Activated CD4-positive, CD25-positive, alpha-beta regulatory T cell treated with anti-CD3 and anti-CD28 coated beads, Interleukin-2, amount 50 U/mL, for 24 hours (primary cell): ENCODE data around the gene SBK1.
"Not testable (repeated sequence)": the region's sequence is repeated elsewhere in the genome, so short reads cannot be mapped to it uniquely, and the experiment has no call there.

ENCODE experiments used
- ATAC-seq, 2 donors: fragments of 150-1000 bp; cut with Tn5 transposase; one replicate each; pipeline ENCODE4 v1.10.0; 2021; ENCODE audit warnings: mild to moderate bottlenecking in 1 of 2, moderate library complexity in 1 of 2

The SBK1 gene

DNA sequence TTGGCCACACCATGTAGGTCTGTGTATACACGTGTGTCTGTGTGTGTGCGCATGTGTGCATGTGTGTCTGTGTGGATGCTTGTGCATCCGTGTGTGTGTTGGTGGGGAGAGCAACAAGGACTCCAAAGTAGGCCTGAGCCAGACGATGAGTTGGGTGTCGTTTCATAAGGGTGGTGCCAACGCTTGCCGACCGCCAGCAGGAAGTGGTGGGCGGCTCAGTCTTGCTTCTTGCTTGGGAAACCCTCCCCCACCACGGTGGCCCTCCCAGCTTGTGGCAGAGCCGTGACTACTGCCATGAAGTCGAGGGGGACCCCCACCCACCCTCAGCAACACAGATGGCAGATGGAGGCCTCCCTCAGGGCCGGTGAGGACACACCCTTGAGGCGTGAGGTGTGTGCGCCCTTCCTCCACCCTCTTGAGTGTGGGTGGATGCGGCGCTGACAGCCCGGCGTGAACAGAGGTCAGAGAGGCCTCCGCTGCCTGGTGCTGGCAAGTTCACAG lies 17.5 kb downstream of the SBK1 start:
- ATAC-seq = peak; percentile 87 to 91

- no peak for ATAC-seq
Observed at GRCh38 chr16:28310796-28311195, 18.5 kb downstream of the SBK1 start.

GRCh38 chr16:28311413-28311812 lies 19.1 kb downstream of the SBK1 start:
- no peak for ATAC-seq

DNA sequence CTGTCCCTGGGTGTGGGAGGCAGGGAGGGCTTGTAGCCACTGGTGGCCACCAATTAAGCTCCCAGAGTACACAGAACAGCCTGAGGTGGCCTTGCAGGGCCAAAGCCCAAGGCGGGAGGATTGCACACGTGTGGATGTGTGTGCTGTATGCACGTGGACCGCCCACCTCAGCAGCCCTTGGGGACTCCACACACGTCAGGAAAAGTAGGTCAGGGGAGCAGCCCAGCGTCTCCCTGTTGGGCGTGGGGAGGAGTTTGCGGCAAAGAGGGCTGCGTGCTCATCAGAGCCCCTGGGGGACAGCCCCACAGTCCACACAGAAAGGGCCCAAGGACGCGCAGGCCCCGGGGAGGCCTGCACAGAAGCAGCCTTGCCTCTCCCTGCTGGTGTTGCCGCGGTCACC lies 19.6 kb downstream of the SBK1 start:
- no peak for ATAC-seq

DNA sequence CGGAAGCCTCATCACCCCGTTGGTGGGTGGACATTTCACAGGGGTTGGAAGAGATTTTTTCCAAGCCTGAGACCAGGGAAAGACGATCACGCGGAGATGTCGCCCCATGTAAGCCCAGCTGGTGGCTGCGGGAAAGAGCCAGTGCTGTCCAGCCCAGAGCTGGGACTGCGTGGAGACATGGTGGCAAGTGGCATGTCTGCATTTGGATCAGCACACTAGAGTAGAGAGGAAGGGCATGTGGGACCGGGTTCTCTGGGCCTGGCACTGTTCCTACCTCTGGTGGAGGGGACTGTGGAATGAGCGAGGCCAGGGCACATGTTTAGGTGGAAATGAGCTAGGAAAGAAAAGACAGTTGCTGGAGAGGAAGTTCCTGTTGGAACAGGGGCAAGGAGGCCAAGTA lies 20.0 kb downstream of the SBK1 start:
- ATAC-seq = no peak

- no peak for ATAC-seq
Observed at GRCh38 chr16:28313587-28313986, 21.3 kb downstream of the SBK1 start.

- ATAC-seq = no peak
Observed at GRCh38 chr16:28316054-28316453, 23.7 kb downstream of the SBK1 start.

DNA sequence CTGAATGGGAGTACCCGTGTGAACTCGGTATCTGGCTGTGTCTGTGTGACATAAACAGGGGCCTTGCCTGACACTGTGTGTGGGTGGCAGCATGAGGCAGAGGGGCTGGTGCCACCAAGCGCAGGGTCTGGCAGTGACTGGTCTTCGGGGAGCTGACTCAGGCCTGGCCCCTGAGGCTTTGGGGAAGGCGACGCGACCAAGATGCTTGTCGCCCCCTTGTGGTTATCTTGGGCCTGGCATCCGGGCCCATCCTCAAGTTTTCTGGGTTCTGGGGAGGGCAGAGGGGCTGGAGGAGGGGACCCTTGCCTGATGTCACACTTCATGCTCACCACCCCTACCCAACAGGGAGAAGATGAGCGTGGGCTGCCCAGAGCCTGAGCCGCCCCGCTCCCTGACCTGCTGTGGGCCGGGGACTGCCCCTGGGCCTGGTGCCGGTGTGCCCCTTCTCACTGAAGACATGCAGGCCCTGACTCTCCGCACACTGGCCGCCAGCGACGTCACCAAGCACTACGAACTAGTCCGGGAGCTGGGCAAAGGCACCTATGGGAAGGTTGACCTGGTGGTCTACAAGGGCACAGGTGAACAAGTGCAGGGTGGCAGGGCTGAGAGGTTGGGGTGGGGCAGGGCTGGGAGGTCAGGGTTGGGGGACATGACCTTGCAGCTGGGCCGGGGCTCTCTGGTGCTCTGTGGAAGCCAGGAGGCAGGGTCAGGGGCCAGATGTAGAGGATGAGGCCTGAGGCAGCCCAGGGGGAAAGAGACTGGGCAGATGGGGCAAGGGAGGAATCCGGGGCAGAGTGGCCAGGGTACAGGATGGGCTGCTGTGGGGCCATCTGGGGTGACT lies 24.9 kb downstream of the SBK1 start:
- ATAC-seq = peak; percentile 96

GRCh38 chr16:28318042-28318744 lies 25.9 kb downstream of the SBK1 start:
- ATAC-seq = no peak

DNA sequence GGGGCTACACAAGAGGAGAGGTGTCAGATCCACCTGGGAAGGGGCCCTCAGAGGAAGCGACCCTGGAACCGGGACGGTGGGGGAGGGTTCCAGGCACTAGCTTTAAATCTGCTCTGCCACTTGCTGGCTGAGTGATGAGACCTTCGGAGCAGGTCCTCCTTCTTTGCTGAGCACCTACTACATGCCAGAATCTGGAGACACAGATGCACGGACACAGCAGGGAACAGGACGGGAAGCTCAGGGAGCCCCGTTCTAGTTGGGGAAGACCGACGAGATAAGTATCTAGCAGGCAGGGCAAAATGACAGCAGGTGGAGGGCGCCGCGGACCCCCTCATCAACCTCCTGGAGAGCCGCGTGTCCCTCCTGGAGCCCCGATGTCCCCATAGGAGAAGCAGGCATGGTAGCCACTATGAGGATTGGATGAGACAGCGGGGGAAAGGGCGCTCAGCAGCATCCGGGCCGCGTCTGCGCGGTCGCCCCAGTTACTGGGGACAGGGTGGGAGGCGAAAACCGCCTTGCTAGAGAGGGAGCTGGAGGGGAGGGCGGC lies 27.2 kb downstream of the SBK1 start:
- no peak for ATAC-seq

- ATAC-seq = no peak
Observed at GRCh38 chr16:28320023-28320561, 27.8 kb downstream of the SBK1 start.

- no peak for ATAC-seq
Observed at GRCh38 chr16:28320741-28321140, 28.4 kb downstream of the SBK1 start.

GRCh38 chr16:28321700-28322411 lies 29.5 kb downstream of the SBK1 start:
- ATAC-seq = peak in 1 of 2 donors; percentile 42

- ATAC-seq = no peak
Observed at GRCh38 chr16:28324235-28324886, 32.0 kb downstream of the SBK1 start.

DNA sequence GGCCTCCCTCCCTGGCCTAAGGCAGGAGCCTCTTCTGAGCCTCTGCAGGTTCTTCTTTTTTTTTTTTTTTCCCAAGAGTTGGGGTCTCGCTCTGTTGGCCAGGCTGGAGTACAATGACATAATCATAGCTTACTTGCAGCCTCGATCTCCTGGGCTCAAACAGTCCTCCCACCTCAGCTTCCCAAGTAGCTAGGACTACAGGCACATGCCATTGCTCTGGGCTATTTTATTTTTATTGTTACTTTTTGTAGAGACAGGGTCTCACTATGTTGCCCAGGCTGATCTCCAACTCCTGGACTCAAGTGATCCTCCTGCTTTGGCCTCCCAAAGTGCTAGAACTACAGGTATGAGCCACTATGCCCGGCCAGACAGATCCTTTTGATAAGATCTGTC lies 32.6 kb downstream of the SBK1 start:
- ATAC-seq = no peak

DNA sequence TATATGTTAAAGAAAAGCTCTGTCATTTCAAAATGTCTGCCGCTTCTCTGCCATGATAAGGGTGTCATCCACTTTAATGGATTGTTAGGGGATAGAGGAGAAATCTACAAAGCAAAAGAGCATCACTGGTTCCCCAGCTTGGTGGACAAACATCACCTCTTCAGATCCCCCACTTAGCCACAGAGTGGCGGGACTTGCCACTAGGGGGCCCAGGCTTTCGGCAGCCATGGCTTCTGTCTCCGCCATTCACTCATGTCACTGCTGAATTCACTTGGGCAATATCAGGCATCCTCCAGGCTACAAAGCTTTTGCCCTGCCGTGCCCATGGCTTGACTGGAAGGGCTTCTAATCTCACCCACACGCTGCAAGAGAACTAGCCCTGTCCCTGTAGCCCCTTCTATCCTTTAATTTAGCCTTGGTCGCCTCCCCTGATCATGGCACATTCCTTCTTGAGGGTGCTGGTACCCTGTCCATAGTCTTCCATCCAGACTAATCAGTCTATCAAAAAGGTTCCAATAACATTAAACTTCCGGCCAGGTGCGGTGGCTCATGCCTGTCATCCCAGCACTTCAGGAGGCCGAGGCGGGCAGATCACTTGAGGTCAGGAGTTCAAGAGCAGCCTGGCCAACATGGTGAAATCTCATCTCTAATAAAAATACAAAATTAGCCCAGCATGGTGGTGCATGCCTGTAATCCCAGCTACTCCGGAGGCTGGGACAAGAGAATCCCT lies 34.7 kb downstream of the SBK1 start:
- peak; percentile 63 to 95 for ATAC-seq

DNA sequence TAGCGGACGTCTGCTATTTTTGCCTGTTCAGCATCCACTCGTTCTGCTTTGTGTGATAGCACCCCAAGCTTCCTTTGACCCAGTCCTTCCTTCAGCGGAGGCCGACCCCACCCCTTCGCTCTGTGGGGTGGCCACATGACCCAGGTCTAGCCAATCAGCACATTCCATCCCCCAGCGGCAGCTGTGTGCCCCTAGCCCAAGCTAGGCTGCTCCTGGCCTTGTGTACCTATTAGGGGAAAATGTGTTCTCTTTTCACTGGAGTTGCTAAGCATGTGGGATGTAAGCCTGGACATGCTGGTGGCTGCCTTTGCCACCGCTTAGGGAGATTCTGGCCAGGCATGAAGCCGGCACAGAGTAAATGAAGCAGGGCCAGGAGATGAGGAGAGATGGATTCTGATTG lies 37.9 kb downstream of the SBK1 start:
- not testable (repeated sequence) for ATAC-seq

DNA sequence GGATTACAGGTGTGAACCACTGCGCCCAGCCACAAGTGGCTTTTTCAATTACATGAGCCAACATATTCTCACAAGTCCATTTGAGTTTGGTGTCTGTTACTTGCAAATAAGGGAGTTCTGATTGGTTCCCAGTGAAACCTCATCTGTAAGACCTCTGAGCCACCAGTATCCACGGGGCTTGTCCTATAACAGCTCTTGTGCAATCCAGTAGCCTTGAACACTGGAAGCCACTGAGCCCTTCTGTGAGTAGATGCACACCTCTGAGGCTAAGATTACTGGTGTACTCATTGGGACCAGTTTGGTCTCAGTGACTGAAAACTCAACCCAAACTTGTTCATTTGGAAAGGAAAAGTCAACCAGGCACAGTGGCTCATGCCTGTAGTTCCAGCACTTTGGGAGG lies 38.7 kb downstream of the SBK1 start:
- not testable (repeated sequence) for ATAC-seq

DNA sequence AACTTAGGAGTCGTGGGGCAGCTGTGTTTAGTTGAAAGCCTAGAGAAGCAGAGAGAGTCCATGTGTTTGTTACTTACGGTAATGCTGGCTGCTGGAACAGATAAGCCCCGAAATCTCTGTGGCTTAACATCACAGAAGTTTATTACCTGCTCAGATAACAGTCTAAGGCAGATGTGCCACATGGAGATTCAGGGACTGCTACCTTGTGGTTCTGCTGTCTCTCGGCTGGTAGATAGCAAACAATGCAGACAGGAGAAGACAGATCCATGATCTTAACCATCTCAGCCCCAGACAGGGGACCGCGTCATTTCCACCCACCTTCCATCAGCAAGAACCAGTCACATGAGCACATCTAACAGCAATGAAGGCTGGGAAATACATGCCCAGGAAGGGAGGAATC lies 40.3 kb downstream of the SBK1 start:
- not testable (repeated sequence) for ATAC-seq

GRCh38 chr16:28335678-28336077 lies 43.4 kb downstream of the SBK1 start:
- ATAC-seq = not testable (repeated sequence)

- ATAC-seq = not testable (repeated sequence)
Observed at GRCh38 chr16:28336940-28337710, 44.8 kb downstream of the SBK1 start.
